IMR-90 (cell line): ENCODE measurements around the gene IL22RA1. TPM values are rescaled to one million over a fixed set of nuclear protein-coding genes. Genes with fewer than 3 reads are reported as not detected.

Source experiments
- ATAC-seq: fragments of 200-7000 bp; cut with Tn5 transposase; 2 replicates; pipeline ENCODE4 v1.9.1; 2020; ENCODE audit warnings: low read depth, mild to moderate bottlenecking, moderate library complexity
- BruUV-seq: library from RNA; stranded (reverse); fragments of 400-500 nt; replicated peaks from 2 replicates; lab custom pipeline; 2021; lab: Mats Ljungman, UMichigan
- CTCF ChIA-PET: fragments of 300-600 bp; formaldehyde crosslinking; extraction: SDS; loops from one replicate; lab custom pipeline; 2021; ENCODE audit warnings: antibody characterized with exemption; lab: Yijun Ruan, JAX
- POLR2A ChIA-PET: fragments of 300-600 bp; sonication (Branson Sonifier 250); formaldehyde crosslinking; loops from one replicate; lab custom pipeline; 2022; ENCODE audit warnings: antibody characterized with exemption; ENCODE audit not compliant: unreplicated experiment; lab: Charles Lee
- DNase-seq: peaks from one replicate; pipeline ENCODE4 v3.0.0; 2013
- H2AFZ ChIP-seq: replicated peaks from 2 replicates; pipeline ENCODE3; 2013; ENCODE audit warnings: low read length, mild to moderate bottlenecking; ENCODE audit not compliant: poor library complexity
- H2AK5ac ChIP-seq: 2 replicates; pipeline ENCODE4 v1.6.1; 2013; ENCODE audit warnings: low read depth, low read length, inconsistent platforms
- H2AK9ac ChIP-seq: replicated peaks from 2 replicates; pipeline ENCODE3; 2013; ENCODE audit warnings: mild to moderate bottlenecking, low read depth, low read length, moderate library complexity; ENCODE audit not compliant: poor library complexity
- H2BK120ac ChIP-seq: 2 replicates; pipeline ENCODE4 v1.6.1; 2013; ENCODE audit warnings: low read depth, low read length, inconsistent platforms
- H2BK15ac ChIP-seq: 3 replicates; pipeline ENCODE4 v1.6.1; 2013; ENCODE audit warnings: low read depth, low read length, inconsistent platforms
- H2BK20ac ChIP-seq: 2 replicates; pipeline ENCODE4 v1.6.1; 2013; ENCODE audit warnings: low read depth, mild to moderate bottlenecking, inconsistent platforms, low read length, moderate library complexity
- H2BK5ac ChIP-seq: 2 replicates; pipeline ENCODE4 v1.6.1; 2013; ENCODE audit warnings: mild to moderate bottlenecking, low read depth, low read length, inconsistent platforms; ENCODE audit not compliant: poor library complexity, severe bottlenecking
- H3K14ac ChIP-seq: replicated peaks from 2 replicates; pipeline ENCODE4 v1.6.1; 2013; ENCODE audit warnings: low read depth, low read length, inconsistent platforms
- H3K18ac ChIP-seq: 2 replicates; pipeline ENCODE4 v1.6.1; 2013; ENCODE audit warnings: low read depth, low read length, control low read depth
- H3K23ac ChIP-seq: 2 replicates; pipeline ENCODE4 v1.6.1; 2013; ENCODE audit warnings: low read depth, low read length, inconsistent platforms
- H3K27ac ChIP-seq: 2 replicates; pipeline ENCODE4 v1.5.1; 2013; ENCODE audit warnings: mild to moderate bottlenecking, control low read depth, low read length; ENCODE audit not compliant: insufficient read depth
- H3K27me3 ChIP-seq: 2 replicates; pipeline ENCODE4 v1.6.1; 2013; ENCODE audit warnings: low read length; ENCODE audit not compliant: control insufficient read depth, insufficient read depth
- H3K36me3 ChIP-seq: 2 replicates; pipeline ENCODE4 v1.6.1; 2013; ENCODE audit warnings: low read length, mixed read lengths; ENCODE audit not compliant: control insufficient read depth, insufficient read depth
- H3K4ac ChIP-seq: 2 replicates; pipeline ENCODE4 v1.6.1; 2013; ENCODE audit warnings: low read depth, low read length, inconsistent platforms
- H3K4me1 ChIP-seq: 2 replicates; pipeline ENCODE4 v1.6.1; 2013; ENCODE audit warnings: low read length, mixed read lengths; ENCODE audit not compliant: control insufficient read depth, insufficient read depth
- H3K4me2 ChIP-seq: 2 replicates; pipeline ENCODE4 v1.6.1; 2013; ENCODE audit warnings: low read depth, mild to moderate bottlenecking, control low read depth, low read length, moderate library complexity
- H3K4me3 ChIP-seq: 2 replicates; pipeline ENCODE4 v1.5.1; 2013; ENCODE audit warnings: low read depth, mild to moderate bottlenecking, control low read depth, low read length, moderate library complexity; ENCODE audit not compliant: insufficient read depth
- H3K56ac ChIP-seq: 2 replicates; pipeline ENCODE4 v1.6.1; 2013; ENCODE audit warnings: low read length, inconsistent platforms; ENCODE audit not compliant: insufficient read depth; ENCODE audit errors: extremely low read depth
- H3K79me1 ChIP-seq, 2 experiments: 2 replicates each; pipeline ENCODE4 v1.6.1; 2013; ENCODE audit warnings: low read length in 2 of 2, inconsistent platforms in 1 of 2, low read depth in 1 of 2
- H3K9ac ChIP-seq: 2 replicates; pipeline ENCODE4 v1.6.1; 2013; ENCODE audit warnings: low read depth, low read length, control low read depth
- H3K9me1 ChIP-seq: 2 replicates; pipeline ENCODE4 v1.6.1; 2013; ENCODE audit warnings: low read length, inconsistent platforms; ENCODE audit not compliant: insufficient read depth
- H3K9me3 ChIP-seq: 2 replicates; pipeline ENCODE4 v1.6.1; 2013; ENCODE audit warnings: low read length; ENCODE audit not compliant: control insufficient read depth, insufficient read depth
- H4K20me1 ChIP-seq: 2 replicates; pipeline ENCODE4 v1.6.1; 2013; ENCODE audit warnings: low read length, inconsistent platforms; ENCODE audit not compliant: insufficient read depth
- H4K5ac ChIP-seq: 2 replicates; pipeline ENCODE4 v1.6.1; 2013; ENCODE audit warnings: mild to moderate bottlenecking, low read depth, low read length, control low read depth
- H4K8ac ChIP-seq, 2 experiments: 2 replicates each; pipeline ENCODE4 v1.6.1; 2013; ENCODE audit warnings: low read depth in 2 of 2, low read length in 2 of 2, control low read depth in 1 of 2, inconsistent platforms in 1 of 2
- H4K91ac ChIP-seq: 2 replicates; pipeline ENCODE4 v1.6.1; 2013; ENCODE audit warnings: low read depth, low read length, inconsistent platforms; ENCODE audit not compliant: insufficient read depth
- BHLHE40 ChIP-seq: fragments of 150-350 bp; IDR thresholded peaks from 2 replicates; pipeline ENCODE4 v1.6.1; 2016; ENCODE audit warnings: mild to moderate bottlenecking, low read depth, low read length
- POLR2A ChIP-seq: IDR thresholded peaks from 2 replicates; pipeline ENCODE4 v1.6.1; 2012; ENCODE audit warnings: mild to moderate bottlenecking, low read depth, low read length
- RAD21 ChIP-seq: IDR thresholded peaks from 2 replicates; pipeline ENCODE4 v1.6.1; 2012; ENCODE audit warnings: low read length, improper control_type of control experiment
- WGBS, 2 experiments: methylation state at CpG; one replicate each; pipeline versions ENCODE4 v1.1.5 to v1.1.7; 2013; ENCODE audit warnings: missing lambda C conversion rate in 2 of 2; ENCODE audit not compliant: insufficient read length in 1 of 2; ENCODE audit errors: extremely low coverage in 2 of 2; 5-methylcytosine and 5-hydroxymethylcytosine counted together
- dilution Hi-C: fragments of 300-500 bp; cut with HindIII; formaldehyde crosslinking; loops from one replicate; pipeline ENCODE4 v1.14.3; 2018; ENCODE audit warnings: low sequenced_read_pairs; ENCODE audit not compliant: unreplicated experiment
- in situ Hi-C: fragments of 300-500 bp; cut with MboI; formaldehyde crosslinking; loops from 3 replicates; pipeline ENCODE4 v1.14.3; 2019; ENCODE audit warnings: low sequenced_read_pairs, inconsistent platforms, mixed read lengths
- intact Hi-C: fragments of 100-400 bp; cut with micrococcal nuclease; formaldehyde crosslinking; loops from 2 replicates; pipeline ENCODE4 v1.10.0; 2022
- polyA plus RNA-seq, 3 experiments: library from polyadenylated mRNA; depleted of rRNA; stranded (reverse); fragments of >200 nt; gene quantifications; 2 replicates each; pipeline ENCODE4 v1.2.3, GENCODE V29; 2012; ENCODE audit warnings: low replicate concordance in 1 of 3
- total RNA-seq: library from RNA; depleted of rRNA; stranded (reverse); fragments of >200 nt; gene quantifications from 2 replicates; pipeline ENCODE4 v1.2.3, GENCODE V29; 2012
- TF ChIP-seq, protein P1 (sequence below): fragments of 150-350 bp; IDR thresholded peaks from 2 replicates; pipeline ENCODE4 v1.6.1; 2017; ENCODE audit warnings: mild to moderate bottlenecking, antibody characterized with exemption, low read length, low read depth

The IL22RA1 gene
- total and polyA plus RNA-seq, 2 of the 4 experiments (the other 2 are of a cell fraction), result not detected

DNA sequence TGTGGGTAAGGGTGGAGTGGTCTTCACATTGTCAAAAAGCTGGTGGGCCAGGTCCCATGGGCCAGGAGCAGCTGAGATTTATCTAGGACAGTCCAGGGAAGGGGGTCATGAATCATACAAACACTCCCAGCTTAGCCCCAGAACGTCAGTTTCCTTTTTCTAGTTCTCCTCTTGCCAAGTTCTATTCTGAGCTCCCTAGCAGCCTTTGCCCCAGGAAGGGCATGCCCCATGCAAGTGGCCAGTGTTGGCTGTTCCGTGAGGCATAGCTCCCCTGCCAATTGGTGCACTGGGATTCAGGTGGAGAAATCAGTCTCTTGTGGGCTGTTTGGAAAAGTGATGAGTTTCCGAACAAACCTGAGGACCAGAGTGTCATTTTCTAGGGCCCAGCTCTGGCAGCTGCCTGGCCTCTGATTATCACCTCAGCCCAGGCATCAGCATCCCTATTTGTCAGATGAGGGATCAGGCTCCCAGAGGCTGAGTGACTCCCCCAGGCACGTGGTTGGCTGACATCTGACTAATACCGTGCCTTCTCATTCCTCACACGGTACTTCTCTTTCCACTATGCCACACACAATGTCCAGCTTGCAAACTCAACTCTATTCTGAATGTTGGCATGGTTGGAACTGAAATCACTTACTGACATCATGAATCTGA, 16.8 kb downstream of the IL22RA1 start:
- BruUV-seq, result no TSS peak
- Histone ChIP-seq H3K14ac (no peak overlapping the region), H3K27me3 (peaks cover 26% of the 10 kb centered on the region), H2AK9ac (no peak overlapping the region), H2AFZ (no peak overlapping the region), H2BK15ac (no peak overlapping the region), H2BK5ac (no peak overlapping the region), H4K8ac (no peak overlapping the region), H3K4me3 (no peak overlapping the region), H3K4ac (no peak overlapping the region), H2BK120ac (no peak overlapping the region), H3K9me1 (no peaks in the 10 kb centered on the region), H3K36me3 (no peaks in the 10 kb centered on the region), H3K4me2 (no peak overlapping the region), H3K23ac (no peak overlapping the region), H3K4me1 (no peaks in the 10 kb centered on the region), H3K79me1 (no peaks in the 10 kb centered on the region), H4K5ac (no peak overlapping the region), H2BK20ac (no peak overlapping the region), H4K91ac (no peak overlapping the region), H4K20me1 (no peaks in the 10 kb centered on the region), H3K9me3 (peaks cover 4% of the 10 kb centered on the region), H2AK5ac (no peak overlapping the region), H3K9ac (no peak overlapping the region), H3K27ac (no peak overlapping the region), H3K56ac (no peak overlapping the region), H3K18ac (no peak overlapping the region)
- TF ChIP-seq POLR2A (no peak), RAD21 (no peak), BHLHE40 (0 out of 2 replicates have a peak, but pooled peaks have one; percentile 49)
- TF ChIP-seq, protein P1, sequence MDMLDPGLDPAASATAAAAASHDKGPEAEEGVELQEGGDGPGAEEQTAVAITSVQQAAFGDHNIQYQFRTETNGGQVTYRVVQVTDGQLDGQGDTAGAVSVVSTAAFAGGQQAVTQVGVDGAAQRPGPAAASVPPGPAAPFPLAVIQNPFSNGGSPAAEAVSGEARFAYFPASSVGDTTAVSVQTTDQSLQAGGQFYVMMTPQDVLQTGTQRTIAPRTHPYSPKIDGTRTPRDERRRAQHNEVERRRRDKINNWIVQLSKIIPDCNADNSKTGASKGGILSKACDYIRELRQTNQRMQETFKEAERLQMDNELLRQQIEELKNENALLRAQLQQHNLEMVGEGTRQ, result peak; percentile 80
- POLR2A ChIA-PET, result no interaction called here
- intact Hi-C loops, result no loop called here
- 0% methylated on average over 2 of the region's 6 CpGs; no CpG with 5 or more reads in 1 of the 2 experiments for WGBS, 2 experiments
- dilution Hi-C loops, result no loop called here
- DNase-seq, result peak; percentile 29
- in situ Hi-C loops, result no loop called here
- CTCF ChIA-PET, result no interaction called here
- peak; percentile 48 for ATAC-seq
